LoVo (cell line): ENCODE data around the gene COL3A1.

Experiments used
- DNase-seq: peaks from one replicate; pipeline ENCODE4 v3.0.0-alpha.2; 2016; ENCODE audit warnings: low spot score

COL3A1 gene

DNA sequence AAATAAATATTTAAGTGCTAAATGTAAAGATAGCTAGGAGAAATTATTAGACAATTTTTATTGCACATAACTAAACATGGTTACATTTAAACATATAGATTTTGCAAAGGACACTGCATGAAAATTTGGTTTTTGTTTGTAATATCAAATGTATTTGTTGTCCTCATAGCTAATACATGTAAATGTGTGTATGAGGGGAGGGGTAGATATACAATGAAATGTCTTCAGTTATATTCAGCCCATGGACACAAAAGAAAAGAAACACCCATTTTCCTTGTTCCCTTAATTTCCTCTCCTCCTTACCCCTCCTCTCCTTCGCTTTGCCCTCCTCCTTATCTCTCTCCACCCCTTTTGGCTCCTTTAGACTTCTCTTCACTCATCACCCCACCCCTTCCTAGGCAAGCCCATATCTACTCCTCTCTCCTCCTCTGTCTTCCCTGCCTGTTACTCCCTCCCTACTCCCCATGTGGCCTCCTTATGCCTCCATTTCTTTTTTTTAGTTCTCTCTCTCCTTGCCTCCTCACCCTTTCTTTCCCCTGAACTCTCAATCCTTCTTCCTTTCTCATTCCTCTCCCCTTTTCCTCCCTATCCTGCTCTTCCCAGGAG, 1.4 kb downstream of the COL3A1 start:
- DNase-seq, result no peak

GRCh38 chr2:188976545-188977268, 2.5 kb downstream of the COL3A1 start:
- peak; percentile 46 for DNase-seq

- DNase-seq, result no peak
Observed at GRCh38 chr2:188977317-188977716, 3.1 kb downstream of the COL3A1 start.

DNA sequence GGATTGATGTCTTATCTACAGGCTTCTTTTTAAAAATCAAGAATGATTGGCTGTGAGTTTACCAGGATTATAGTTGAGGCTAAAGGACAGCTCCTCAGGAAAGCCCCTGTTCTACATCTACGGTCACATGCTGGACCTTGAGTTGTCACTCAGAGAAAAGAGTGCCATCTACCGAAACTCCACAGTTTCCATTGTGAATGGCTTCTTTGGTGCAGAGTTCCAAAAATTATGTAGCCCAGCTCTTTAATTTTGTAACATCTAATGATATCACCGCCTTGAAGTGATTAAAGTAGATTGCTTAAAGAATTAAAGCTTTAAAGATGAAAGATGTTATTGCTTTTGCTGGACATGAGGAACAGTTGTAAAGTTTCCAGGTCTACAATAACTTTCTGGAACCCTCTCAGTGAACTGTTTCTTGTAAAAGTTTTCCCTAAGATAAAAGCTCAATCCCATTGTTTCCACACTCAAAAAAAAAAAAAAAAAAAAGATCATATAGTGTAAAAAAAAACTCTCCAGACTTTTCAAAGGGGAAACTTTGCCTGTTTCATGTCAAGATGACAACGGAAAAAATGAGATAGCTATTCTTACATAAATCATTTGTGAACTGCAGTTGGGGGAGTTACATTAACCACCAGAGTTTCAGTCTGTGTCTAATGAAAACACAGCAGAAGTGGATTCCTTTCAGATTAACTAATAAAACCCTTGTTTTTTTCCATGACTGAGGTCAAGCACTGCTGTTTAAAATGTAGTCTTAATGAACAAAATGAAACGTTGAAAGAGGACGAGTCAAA, 4.3 kb downstream of the COL3A1 start:
- no peak for DNase-seq

DNA sequence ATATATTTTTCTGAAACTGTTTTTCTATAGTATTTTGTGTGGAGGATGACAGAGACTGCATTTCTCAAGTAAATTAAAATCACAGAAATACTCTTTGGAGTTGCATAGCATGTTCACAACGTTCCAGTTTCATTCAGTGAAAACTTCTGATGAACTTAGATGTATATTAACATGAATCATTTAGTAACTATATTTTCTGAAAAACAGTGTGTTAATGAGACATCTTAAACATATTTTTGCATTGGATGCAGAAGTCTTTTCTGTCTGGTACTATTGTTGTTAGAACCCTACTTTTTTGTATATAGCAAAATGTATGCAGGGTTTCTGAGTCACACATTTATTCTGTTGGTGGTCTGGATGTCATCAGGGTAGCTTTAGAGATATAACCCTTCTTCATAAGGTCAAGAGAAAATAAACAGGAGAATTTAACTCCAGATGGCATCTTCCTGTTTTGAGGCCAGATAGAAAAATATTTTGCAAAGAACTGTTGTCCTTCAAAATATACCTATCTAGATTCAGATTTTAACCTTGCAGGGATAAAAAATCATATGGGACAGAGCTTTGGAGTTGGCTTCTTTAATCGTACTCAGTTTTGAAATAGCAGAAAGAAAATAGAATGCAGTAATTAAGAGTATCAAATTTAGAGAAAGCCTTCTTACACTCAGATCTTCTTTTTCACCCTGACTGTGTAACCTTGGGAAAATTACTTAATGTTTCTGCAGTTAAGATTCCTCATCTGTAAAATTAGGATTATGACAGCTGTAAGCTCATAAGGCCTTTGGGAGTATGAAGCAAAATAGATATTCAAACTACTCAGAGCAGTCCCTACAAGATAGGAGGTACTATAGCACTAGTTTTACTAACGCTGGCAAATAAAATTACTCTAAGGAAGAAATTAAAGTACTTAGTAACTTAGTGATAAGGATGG, 5.3 kb downstream of the COL3A1 start:
- no peak for DNase-seq

- peak; percentile 25 for DNase-seq
Observed at GRCh38 chr2:188983427-188984064, 9.4 kb downstream of the COL3A1 start.

- no peak for DNase-seq
Observed at GRCh38 chr2:188984065-188984491, 9.9 kb downstream of the COL3A1 start.

GRCh38 chr2:188984680-188985079, 10.5 kb downstream of the COL3A1 start:
- no peak for DNase-seq

GRCh38 chr2:188986839-188987238, 12.7 kb downstream of the COL3A1 start:
- DNase-seq, result no peak

GRCh38 chr2:188993247-188993646, 19.1 kb downstream of the COL3A1 start:
- DNase-seq, result no peak

DNA sequence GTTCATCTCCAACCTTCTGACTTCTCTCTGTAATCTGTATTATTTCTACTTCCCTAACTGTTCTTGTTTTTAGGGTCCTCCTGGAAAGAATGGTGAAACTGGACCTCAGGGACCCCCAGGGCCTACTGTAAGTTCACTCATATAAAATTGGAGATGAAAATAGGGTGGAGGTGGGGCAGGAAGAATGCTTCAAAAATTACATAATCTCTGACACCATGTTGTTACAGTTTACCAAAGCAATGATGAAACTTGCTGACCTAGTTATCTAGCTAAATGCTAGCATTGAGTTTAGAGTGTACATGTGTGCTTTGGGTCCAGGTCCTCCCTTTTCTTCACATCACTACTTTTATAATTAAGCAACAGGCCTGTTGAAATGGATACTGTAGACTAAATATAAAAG, 23.1 kb downstream of the COL3A1 start:
- DNase-seq, result no peak

- no peak for DNase-seq
Observed at GRCh38 chr2:189000221-189000620, 26.0 kb downstream of the COL3A1 start.

DNA sequence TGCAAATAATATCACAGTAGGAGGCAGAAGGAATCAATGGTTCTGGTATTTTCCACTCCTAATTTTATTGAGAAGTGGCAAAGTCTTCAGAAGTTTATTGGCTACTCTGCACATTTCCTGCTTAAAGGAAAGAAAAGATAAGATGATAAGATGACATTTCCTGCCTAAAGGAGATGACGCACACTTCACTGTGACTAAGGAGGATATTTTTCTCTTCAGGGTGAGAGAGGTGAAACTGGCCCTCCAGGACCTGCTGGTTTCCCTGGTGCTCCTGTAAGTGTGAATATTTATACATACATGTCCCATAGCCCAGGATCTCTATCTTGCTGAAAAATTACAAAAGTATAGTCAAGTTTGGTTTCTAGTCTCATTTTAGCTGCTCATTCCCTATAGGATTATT, 27.9 kb downstream of the COL3A1 start:
- DNase-seq, result peak; percentile 24

DNA sequence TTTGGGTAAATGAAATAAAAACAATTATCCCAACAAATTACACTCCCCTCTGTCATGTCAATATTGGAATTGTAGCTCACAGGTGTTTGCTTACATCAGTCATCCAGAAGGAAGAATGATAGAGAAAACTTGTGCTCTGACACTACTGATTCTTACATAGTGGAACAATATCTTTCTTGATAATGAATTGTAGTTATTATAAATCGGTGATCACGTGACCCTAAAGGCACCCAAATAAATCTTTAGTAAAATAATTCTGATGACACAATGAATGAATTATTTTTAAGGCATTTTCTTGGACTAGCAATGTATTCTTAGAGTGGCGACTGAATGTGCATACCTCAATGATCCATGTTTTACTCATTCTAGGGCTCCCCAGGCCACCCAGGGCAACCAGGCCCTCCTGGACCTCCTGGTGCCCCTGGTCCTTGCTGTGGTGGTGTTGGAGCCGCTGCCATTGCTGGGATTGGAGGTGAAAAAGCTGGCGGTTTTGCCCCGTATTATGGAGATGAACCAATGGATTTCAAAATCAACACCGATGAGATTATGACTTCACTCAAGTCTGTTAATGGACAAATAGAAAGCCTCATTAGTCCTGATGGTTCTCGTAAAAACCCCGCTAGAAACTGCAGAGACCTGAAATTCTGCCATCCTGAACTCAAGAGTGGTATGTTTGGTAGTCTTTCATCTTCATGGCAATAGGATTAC, 34.5 kb downstream of the COL3A1 start:
- no peak for DNase-seq

- no peak for DNase-seq
Observed at GRCh38 chr2:189010536-189010935, 36.4 kb downstream of the COL3A1 start.

DNA sequence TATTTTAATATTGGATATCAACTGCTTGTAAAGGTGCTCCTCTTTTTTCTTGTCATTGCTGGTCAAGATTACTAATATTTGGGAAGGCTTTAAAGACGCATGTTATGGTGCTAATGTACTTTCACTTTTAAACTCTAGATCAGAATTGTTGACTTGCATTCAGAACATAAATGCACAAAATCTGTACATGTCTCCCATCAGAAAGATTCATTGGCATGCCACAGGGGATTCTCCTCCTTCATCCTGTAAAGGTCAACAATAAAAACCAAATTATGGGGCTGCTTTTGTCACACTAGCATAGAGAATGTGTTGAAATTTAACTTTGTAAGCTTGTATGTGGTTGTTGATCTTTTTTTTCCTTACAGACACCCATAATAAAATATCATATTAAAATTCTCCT, 38.2 kb downstream of the COL3A1 start:
- no peak for DNase-seq

DNA sequence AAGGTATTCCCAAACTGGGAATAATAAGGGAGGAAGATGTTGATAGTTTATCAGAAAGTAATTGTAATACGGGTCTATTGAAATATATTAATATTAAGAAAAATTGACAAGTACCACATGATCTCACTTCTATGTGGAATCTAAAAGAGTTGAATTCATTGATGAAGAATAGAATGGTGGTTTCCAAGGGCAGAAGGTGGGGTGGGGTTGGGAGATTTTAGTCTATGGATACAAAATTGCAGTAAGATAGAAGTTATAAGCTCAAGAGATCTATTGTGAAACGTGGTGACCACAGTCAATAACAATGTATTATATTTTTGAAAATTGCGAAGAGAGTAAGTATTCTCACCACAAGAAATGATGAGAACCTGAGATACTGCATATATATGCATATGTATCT, 38.9 kb downstream of the COL3A1 start:
- no peak for DNase-seq

DNA sequence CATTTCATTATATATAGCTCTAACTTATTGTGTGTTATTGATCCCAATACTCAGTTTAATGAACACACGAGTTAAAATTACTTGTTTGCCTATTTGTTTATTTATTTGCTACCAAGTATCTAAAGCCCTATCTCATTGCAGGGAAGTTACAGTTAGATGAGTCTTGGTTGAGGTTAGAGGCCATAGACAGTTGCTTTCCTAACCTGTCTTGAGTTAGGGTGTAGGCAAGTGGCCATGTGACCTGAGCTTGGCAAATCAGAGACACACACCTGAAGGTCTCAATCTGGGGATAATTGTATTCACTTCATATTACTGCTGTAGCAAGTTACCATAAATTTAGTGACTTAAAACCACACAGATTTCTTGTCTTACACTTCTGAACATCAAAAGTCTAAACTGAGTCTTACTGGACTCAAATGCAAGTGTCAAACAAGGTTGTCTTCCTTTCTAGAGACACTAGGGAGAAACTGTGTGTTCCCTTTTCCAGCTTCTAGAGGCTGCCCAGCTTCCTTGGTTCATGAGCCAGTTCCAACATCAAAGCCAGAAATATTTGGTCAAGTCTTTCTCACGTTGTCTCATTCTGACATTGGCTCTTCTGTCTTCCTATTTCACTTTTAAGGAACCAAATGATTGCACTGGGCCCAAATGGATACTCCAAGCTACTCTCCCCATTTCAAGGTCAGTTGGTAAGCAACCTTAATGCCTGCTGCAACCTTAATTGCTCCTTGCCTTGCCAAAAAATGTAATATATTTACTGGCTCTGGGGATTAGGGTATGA, 39.7 kb downstream of the COL3A1 start:
- no peak for DNase-seq

GRCh38 chr2:189014449-189015138, 40.4 kb downstream of the COL3A1 start:
- no peak for DNase-seq
